HCT116 (cell line): ENCODE results near the gene HDX. TPM values are rescaled to one million over a fixed set of nuclear protein-coding genes. Genes with fewer than 3 reads are reported as not detected.

ENCODE experiments used
- ATAC-seq: fragments of 200-7000 bp; cut with Tn5 transposase; 2 replicates; pipeline ENCODE4 v1.9.1; 2020; ENCODE audit warnings: mild to moderate bottlenecking, moderate library complexity
- BruUV-seq: library from RNA; stranded (reverse); fragments of 400-500 nt; replicated peaks from 2 replicates; lab custom pipeline; 2021; lab: Mats Ljungman, UMichigan
- CTCF ChIA-PET: fragments of 300-600 bp; sonication (Branson Sonifier 250); formaldehyde crosslinking; loops from one replicate; lab custom pipeline; 2021; ENCODE audit warnings: antibody characterized with exemption; lab: Charles Lee
- POLR2A ChIA-PET: fragments of 300-600, 350-600 bp; sonication (Branson Sonifier 250); formaldehyde crosslinking; loops from one replicate; lab custom pipeline; 2021; ENCODE audit warnings: antibody characterized with exemption; lab: Charles Lee
- RAD21 ChIA-PET, 2 experiments: fragments of 300-600 bp; sonication (Branson Sonifier 250); formaldehyde crosslinking; loops; one replicate each; lab custom pipeline; 2023; ENCODE audit warnings: low total read pairs in 2 of 2; ENCODE audit not compliant: uncharacterized antibody in 2 of 2, unreplicated experiment in 2 of 2, low non-redundant PET in 1 of 2; lab: Charles Lee
- DNase-seq: peaks from one replicate; pipeline ENCODE4 v3.0.0-alpha.2; 2010; ENCODE audit warnings: low read depth, low spot score
- H2AFZ ChIP-seq: fragments of 200-600 bp; shearing (Covaris generic), sonication (generic); 2 replicates; pipeline ENCODE4 v1.6.1; 2017; ENCODE audit warnings: low read depth, mixed run types, mixed read lengths, antibody characterized with exemption, low read length; ENCODE audit not compliant: poor library complexity, severe bottlenecking
- H3K27ac ChIP-seq: 2 replicates; pipeline ENCODE4 v1.5.1; 2012; ENCODE audit warnings: low read depth, low read length
- H3K27me3 ChIP-seq: fragments of 200-600 bp; sonication (generic); 2 replicates; pipeline ENCODE4 v1.6.1; 2016; ENCODE audit warnings: mixed run types, low read length, mixed read lengths; ENCODE audit not compliant: insufficient read depth
- H3K36me3 ChIP-seq, 2 experiments: fragments of 200-500 bp in 1 of 2; fragments of 200-600 bp in 1 of 2; sonication (Bioruptor generic) in 1 of 2; sonication (generic) in 1 of 2; 2 replicates each; pipeline versions ENCODE4 v1.5.1 to v1.6.1; 2014 to 2016; ENCODE audit warnings: low read length in 2 of 2, inconsistent platforms in 1 of 2, mixed read lengths in 1 of 2, mixed run types in 1 of 2; ENCODE audit not compliant: insufficient read depth in 2 of 2, control insufficient read depth in 1 of 2
- H3K4me1 ChIP-seq, 2 experiments: fragments of 200-600 bp in 1 of 2; sonication (generic) in 1 of 2; 2 replicates each; pipeline versions ENCODE4 v1.5.1 to v1.6.1; 2012 to 2017; ENCODE audit warnings: low read length in 2 of 2, inconsistent platforms in 1 of 2, mild to moderate bottlenecking in 1 of 2, mixed read lengths in 1 of 2, mixed run types in 1 of 2, moderate library complexity in 1 of 2; ENCODE audit not compliant: insufficient read depth in 2 of 2, control insufficient read depth in 1 of 2
- H3K4me2 ChIP-seq: fragments of 200-600 bp; sonication (generic); 2 replicates; pipeline ENCODE4 v1.6.1; 2017; ENCODE audit warnings: mixed run types, low read length, mixed read lengths
- H3K4me3 ChIP-seq, 2 experiments: fragments of 200-600 bp in 1 of 2; sonication (generic) in 1 of 2; replicated peaks in 1 of 2; 2 replicates each; pipeline ENCODE4 v1.5.1; 2011 to 2016; ENCODE audit warnings: low read length in 2 of 2, control low read depth in 1 of 2, low read depth in 1 of 2, mild to moderate bottlenecking in 1 of 2, mixed read lengths in 1 of 2, mixed run types in 1 of 2
- H3K79me2 ChIP-seq: fragments of 200-600 bp; sonication (generic); 2 replicates; pipeline ENCODE4 v1.6.1; 2017; ENCODE audit warnings: mild to moderate bottlenecking, mixed run types, low read length, moderate library complexity, mixed read lengths; ENCODE audit not compliant: insufficient read depth
- H3K9ac ChIP-seq: fragments of 200-600 bp; sonication (generic); 2 replicates; pipeline ENCODE4 v1.6.1; 2016; ENCODE audit warnings: low read length, mixed read lengths
- H3K9me2 ChIP-seq: fragments of 200-600 bp; sonication (generic), shearing (Covaris generic); 2 replicates; pipeline ENCODE4 v1.6.1; 2017; ENCODE audit warnings: mixed run types, mild to moderate bottlenecking, moderate library complexity; ENCODE audit not compliant: insufficient read depth
- H3K9me3 ChIP-seq, 2 experiments: fragments of 200-500 bp in 1 of 2; fragments of 200-600 bp in 1 of 2; sonication (Bioruptor generic) in 1 of 2; sonication (generic) in 1 of 2; 2 replicates each; pipeline ENCODE4 v1.6.1; 2014 to 2017; ENCODE audit warnings: low read length in 2 of 2, mixed read lengths in 2 of 2, inconsistent platforms in 1 of 2, low read depth in 1 of 2, mild to moderate bottlenecking in 1 of 2, mixed run types in 1 of 2, moderate library complexity in 1 of 2; ENCODE audit not compliant: control insufficient read depth in 1 of 2, insufficient read depth in 1 of 2
- H4K20me1 ChIP-seq: fragments of 200-600 bp; sonication (generic), shearing (Covaris generic); 2 replicates; pipeline ENCODE4 v1.6.1; 2017; ENCODE audit warnings: mixed run types, mild to moderate bottlenecking, moderate library complexity; ENCODE audit not compliant: insufficient read depth
- CBX3 ChIP-seq: IDR thresholded peaks from 2 replicates; pipeline ENCODE4 v1.6.1; 2012; ENCODE audit warnings: low read depth
- CEBPB ChIP-seq: IDR thresholded peaks from 2 replicates; pipeline ENCODE4 v1.6.1; 2012; ENCODE audit warnings: low read depth
- CTCF ChIP-seq, 3 experiments: fragments of 200-600 bp in 1 of 3; sonication (generic) in 1 of 3; IDR thresholded peaks in 2 of 3; conservative IDR thresholded peaks in 1 of 3; 2 replicates each; pipeline ENCODE4 v1.5.1; 2012 to 2017; ENCODE audit warnings: low read depth in 2 of 3, low read length in 2 of 3, antibody characterized with exemption in 1 of 3, borderline replicate concordance in 1 of 3, control low read depth in 1 of 3, mild to moderate bottlenecking in 1 of 3, mixed read lengths in 1 of 3, mixed run types in 1 of 3, moderate library complexity in 1 of 3; ENCODE audit not compliant: insufficient read depth in 1 of 3
- EGR1 ChIP-seq: IDR thresholded peaks from 2 replicates; pipeline ENCODE4 v1.6.1; 2012; ENCODE audit warnings: low read depth
- EZH2 ChIP-seq: fragments of 200-600 bp; sonication (generic); IDR thresholded peaks from 2 replicates; pipeline ENCODE4 v1.6.1; 2017; ENCODE audit warnings: antibody characterized with exemption, mixed run types
- EZH2phosphoT487 ChIP-seq: fragments of 200-600 bp; IDR thresholded peaks from 2 replicates; pipeline ENCODE4 v1.6.1; 2018; ENCODE audit warnings: antibody characterized with exemption, borderline replicate concordance
- FOSL1 ChIP-seq: IDR thresholded peaks from 2 replicates; pipeline ENCODE4 v1.6.1; 2012; ENCODE audit warnings: low read depth
- JUND ChIP-seq: IDR thresholded peaks from 2 replicates; pipeline ENCODE4 v1.6.1; 2012
- MAX ChIP-seq: IDR thresholded peaks from 2 replicates; pipeline ENCODE4 v1.6.1; 2012
- POLR2A ChIP-seq: IDR thresholded peaks from 2 replicates; pipeline ENCODE4 v1.7.0; 2011; ENCODE audit warnings: borderline replicate concordance; ENCODE audit not compliant: insufficient read depth, insufficient read length; ENCODE audit errors: extremely low read depth
- POLR2AphosphoS5 ChIP-seq: IDR thresholded peaks from 2 replicates; pipeline ENCODE4 v1.6.1; 2011; ENCODE audit warnings: mild to moderate bottlenecking, low read depth, low read length, moderate library complexity
- SIN3A ChIP-seq: IDR thresholded peaks from 2 replicates; pipeline ENCODE4 v1.6.1; 2012; ENCODE audit warnings: low read depth
- SP1 ChIP-seq: IDR thresholded peaks from 2 replicates; pipeline ENCODE4 v1.6.1; 2012; ENCODE audit warnings: low read depth
- SRF ChIP-seq: IDR thresholded peaks from 2 replicates; pipeline ENCODE4 v1.6.1; 2012; ENCODE audit warnings: low read depth
- TCF7L2 ChIP-seq: IDR thresholded peaks from 2 replicates; pipeline ENCODE4 v1.7.0; 2011; ENCODE audit warnings: borderline replicate concordance, inconsistent platforms; ENCODE audit not compliant: insufficient read depth, insufficient read length; ENCODE audit errors: extremely low read depth
- ZBTB33 ChIP-seq: IDR thresholded peaks from 2 replicates; pipeline ENCODE4 v1.6.1; 2011; ENCODE audit warnings: mild to moderate bottlenecking, low read length, moderate library complexity; ENCODE audit not compliant: insufficient replicate concordance; ENCODE audit errors: extremely low read depth
- ZFX ChIP-seq: fragments of 450-650 bp; IDR thresholded peaks from 2 replicates; pipeline ENCODE4 v1.6.1; 2017
- intact Hi-C: fragments of 100-400 bp; cut with micrococcal nuclease; formaldehyde crosslinking; loops from 2 replicates; pipeline ENCODE4 v1.10.0; 2022
- total RNA-seq: library from RNA; stranded (reverse); gene quantifications from one replicate; pipeline ENCODE4 v1.2.1, GENCODE V29; 2021; ENCODE audit not compliant: unreplicated experiment
- TF ChIP-seq, protein P1 (sequence below): IDR thresholded peaks from 2 replicates; pipeline ENCODE4 v1.6.1; 2012

Gene HDX
- total RNA-seq, 1 experiment from 2014 or later = not detected

DNA sequence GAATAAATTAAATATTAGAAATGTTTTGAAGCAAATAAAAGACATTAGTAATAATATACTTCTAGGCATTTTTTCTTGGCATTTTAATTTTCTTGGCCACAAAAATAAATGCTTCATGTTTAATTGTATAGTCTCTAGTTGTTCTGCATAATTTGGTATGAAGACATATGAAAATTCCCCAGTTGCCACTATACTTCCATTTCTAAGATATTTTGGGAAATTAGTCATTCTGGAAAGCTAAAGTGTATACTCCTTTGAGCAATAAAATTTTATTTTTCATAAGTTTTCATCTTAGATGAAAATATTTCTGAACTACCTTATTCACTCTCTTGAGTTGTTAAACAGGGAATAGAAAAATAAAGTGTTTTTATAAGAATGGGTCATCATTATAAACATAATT, 13.8 kb downstream of the HDX start:
- ATAC-seq (no peak), DNase-seq (no peak)
- H3K79me2 ChIP-seq = no peaks in the 10 kb centered on the region
- H3K4me2 ChIP-seq = no peak overlapping the region
- no peak overlapping the region for H3K27ac ChIP-seq
- H3K9me2 ChIP-seq = no peaks in the 10 kb centered on the region
- intact Hi-C loops = no loop called here
- ChIA-PET CTCF (no interaction called here), RAD21 (no interaction called here), POLR2A (no interaction called here)
- no peaks in the 10 kb centered on the region for H3K27me3 ChIP-seq
- no TSS peak for BruUV-seq
- no peaks in the 10 kb centered on the region for H3K4me1 ChIP-seq
- H3K36me3 ChIP-seq = no peaks in the 10 kb centered on the region
- no peaks in the 10 kb centered on the region for H4K20me1 ChIP-seq
- H3K9ac ChIP-seq = no peak overlapping the region
- no peak overlapping the region for H3K4me3 ChIP-seq
- H3K9me3 ChIP-seq = no peaks in the 10 kb centered on the region
- H2AFZ ChIP-seq = no peak overlapping the region
- no peak for TF ChIP-seq SRF
- no peak for TF ChIP-seq EGR1
- TF ChIP-seq ZBTB33 = no peak
- TF ChIP-seq POLR2A = no peak
- no peak for TF ChIP-seq EZH2phosphoT487
- TF ChIP-seq, protein P1, sequence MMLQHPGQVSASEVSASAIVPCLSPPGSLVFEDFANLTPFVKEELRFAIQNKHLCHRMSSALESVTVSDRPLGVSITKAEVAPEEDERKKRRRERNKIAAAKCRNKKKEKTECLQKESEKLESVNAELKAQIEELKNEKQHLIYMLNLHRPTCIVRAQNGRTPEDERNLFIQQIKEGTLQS = no peak
- no peak for TF ChIP-seq JUND
- TF ChIP-seq CTCF (IDR thresholded peaks at IDR 0.05 in 2 of 3, conservative IDR thresholded peaks at IDR 0.05 in 1 of 3; ENCODE audit: borderline replicate concordance in 1 of 3, insufficient read depth in 1 of 3, low read depth in 2 of 3, low read length in 2 of 3) = no peak
- no peak for TF ChIP-seq TCF7L2
- TF ChIP-seq MAX = no peak
- no peak for TF ChIP-seq EZH2
- TF ChIP-seq SP1 = no peak
- no peak for TF ChIP-seq CEBPB
- TF ChIP-seq CBX3 = no peak
- TF ChIP-seq SIN3A = no peak
- TF ChIP-seq ZFX = no peak
- TF ChIP-seq FOSL1 = no peak
- no peak for TF ChIP-seq POLR2AphosphoS5
- TF ChIP-seq, all 23 proteins: peak for 0
